IMR-90 (cell line): ENCODE measurements around the gene CNIH2. TPM values are rescaled to one million over a fixed set of nuclear protein-coding genes. Genes with fewer than 3 reads are reported as not detected.

ENCODE experiments used
- ATAC-seq: fragments of 200-7000 bp; cut with Tn5 transposase; 2 replicates; pipeline ENCODE4 v1.9.1; 2020; ENCODE audit warnings: low read depth, mild to moderate bottlenecking, moderate library complexity
- BruUV-seq: library from RNA; stranded (reverse); fragments of 400-500 nt; replicated peaks from 2 replicates; lab custom pipeline; 2021; lab: Mats Ljungman, UMichigan
- CTCF ChIA-PET: fragments of 300-600 bp; formaldehyde crosslinking; extraction: SDS; loops from one replicate; lab custom pipeline; 2021; ENCODE audit warnings: antibody characterized with exemption; lab: Yijun Ruan, JAX
- POLR2A ChIA-PET: fragments of 300-600 bp; sonication (Branson Sonifier 250); formaldehyde crosslinking; loops from one replicate; lab custom pipeline; 2022; ENCODE audit warnings: antibody characterized with exemption; ENCODE audit not compliant: unreplicated experiment; lab: Charles Lee
- DNase-seq: peaks from one replicate; pipeline ENCODE4 v3.0.0; 2013
- H2AFZ ChIP-seq: replicated peaks from 2 replicates; pipeline ENCODE3; 2013; ENCODE audit warnings: low read length, mild to moderate bottlenecking; ENCODE audit not compliant: poor library complexity
- H2AK5ac ChIP-seq: 2 replicates; pipeline ENCODE4 v1.6.1; 2013; ENCODE audit warnings: low read depth, low read length, inconsistent platforms
- H2AK9ac ChIP-seq: replicated peaks from 2 replicates; pipeline ENCODE3; 2013; ENCODE audit warnings: mild to moderate bottlenecking, low read depth, low read length, moderate library complexity; ENCODE audit not compliant: poor library complexity
- H2BK120ac ChIP-seq: 2 replicates; pipeline ENCODE4 v1.6.1; 2013; ENCODE audit warnings: low read depth, low read length, inconsistent platforms
- H2BK15ac ChIP-seq: 3 replicates; pipeline ENCODE4 v1.6.1; 2013; ENCODE audit warnings: low read depth, low read length, inconsistent platforms
- H2BK20ac ChIP-seq: 2 replicates; pipeline ENCODE4 v1.6.1; 2013; ENCODE audit warnings: low read depth, mild to moderate bottlenecking, inconsistent platforms, low read length, moderate library complexity
- H2BK5ac ChIP-seq: 2 replicates; pipeline ENCODE4 v1.6.1; 2013; ENCODE audit warnings: mild to moderate bottlenecking, low read depth, low read length, inconsistent platforms; ENCODE audit not compliant: poor library complexity, severe bottlenecking
- H3K14ac ChIP-seq: replicated peaks from 2 replicates; pipeline ENCODE4 v1.6.1; 2013; ENCODE audit warnings: low read depth, low read length, inconsistent platforms
- H3K18ac ChIP-seq: 2 replicates; pipeline ENCODE4 v1.6.1; 2013; ENCODE audit warnings: low read depth, low read length, control low read depth
- H3K23ac ChIP-seq: 2 replicates; pipeline ENCODE4 v1.6.1; 2013; ENCODE audit warnings: low read depth, low read length, inconsistent platforms
- H3K27ac ChIP-seq: 2 replicates; pipeline ENCODE4 v1.5.1; 2013; ENCODE audit warnings: mild to moderate bottlenecking, control low read depth, low read length; ENCODE audit not compliant: insufficient read depth
- H3K27me3 ChIP-seq: 2 replicates; pipeline ENCODE4 v1.6.1; 2013; ENCODE audit warnings: low read length; ENCODE audit not compliant: control insufficient read depth, insufficient read depth
- H3K36me3 ChIP-seq: 2 replicates; pipeline ENCODE4 v1.6.1; 2013; ENCODE audit warnings: low read length, mixed read lengths; ENCODE audit not compliant: control insufficient read depth, insufficient read depth
- H3K4ac ChIP-seq: 2 replicates; pipeline ENCODE4 v1.6.1; 2013; ENCODE audit warnings: low read depth, low read length, inconsistent platforms
- H3K4me1 ChIP-seq: 2 replicates; pipeline ENCODE4 v1.6.1; 2013; ENCODE audit warnings: low read length, mixed read lengths; ENCODE audit not compliant: control insufficient read depth, insufficient read depth
- H3K4me2 ChIP-seq: 2 replicates; pipeline ENCODE4 v1.6.1; 2013; ENCODE audit warnings: low read depth, mild to moderate bottlenecking, control low read depth, low read length, moderate library complexity
- H3K4me3 ChIP-seq: 2 replicates; pipeline ENCODE4 v1.5.1; 2013; ENCODE audit warnings: low read depth, mild to moderate bottlenecking, control low read depth, low read length, moderate library complexity; ENCODE audit not compliant: insufficient read depth
- H3K56ac ChIP-seq: 2 replicates; pipeline ENCODE4 v1.6.1; 2013; ENCODE audit warnings: low read length, inconsistent platforms; ENCODE audit not compliant: insufficient read depth; ENCODE audit errors: extremely low read depth
- H3K79me1 ChIP-seq, 2 experiments: 2 replicates each; pipeline ENCODE4 v1.6.1; 2013; ENCODE audit warnings: low read length in 2 of 2, inconsistent platforms in 1 of 2, low read depth in 1 of 2
- H3K9ac ChIP-seq: 2 replicates; pipeline ENCODE4 v1.6.1; 2013; ENCODE audit warnings: low read depth, low read length, control low read depth
- H3K9me1 ChIP-seq: 2 replicates; pipeline ENCODE4 v1.6.1; 2013; ENCODE audit warnings: low read length, inconsistent platforms; ENCODE audit not compliant: insufficient read depth
- H3K9me3 ChIP-seq: 2 replicates; pipeline ENCODE4 v1.6.1; 2013; ENCODE audit warnings: low read length; ENCODE audit not compliant: control insufficient read depth, insufficient read depth
- H4K20me1 ChIP-seq: 2 replicates; pipeline ENCODE4 v1.6.1; 2013; ENCODE audit warnings: low read length, inconsistent platforms; ENCODE audit not compliant: insufficient read depth
- H4K5ac ChIP-seq: 2 replicates; pipeline ENCODE4 v1.6.1; 2013; ENCODE audit warnings: mild to moderate bottlenecking, low read depth, low read length, control low read depth
- H4K8ac ChIP-seq, 2 experiments: 2 replicates each; pipeline ENCODE4 v1.6.1; 2013; ENCODE audit warnings: low read depth in 2 of 2, low read length in 2 of 2, control low read depth in 1 of 2, inconsistent platforms in 1 of 2
- H4K91ac ChIP-seq: 2 replicates; pipeline ENCODE4 v1.6.1; 2013; ENCODE audit warnings: low read depth, low read length, inconsistent platforms; ENCODE audit not compliant: insufficient read depth
- MAFK ChIP-seq: IDR thresholded peaks from 2 replicates; pipeline ENCODE4 v1.6.1; 2012; ENCODE audit warnings: low read depth, low read length, improper control_type of control experiment
- RCOR1 ChIP-seq: IDR thresholded peaks from 2 replicates; pipeline ENCODE4 v1.6.1; 2012; ENCODE audit warnings: mild to moderate bottlenecking, low read length, improper control_type of control experiment; ENCODE audit not compliant: insufficient replicate concordance
- SMC3 ChIP-seq: fragments of 150-350 bp; IDR thresholded peaks from 2 replicates; pipeline ENCODE4 v1.6.1; 2016; ENCODE audit warnings: low read depth, mild to moderate bottlenecking, antibody characterized with exemption, low read length, moderate library complexity
- WGBS, 2 experiments: methylation state at CpG; one replicate each; pipeline versions ENCODE4 v1.1.5 to v1.1.7; 2013; ENCODE audit warnings: missing lambda C conversion rate in 2 of 2; ENCODE audit not compliant: insufficient read length in 1 of 2; ENCODE audit errors: extremely low coverage in 2 of 2; 5-methylcytosine and 5-hydroxymethylcytosine counted together
- dilution Hi-C: fragments of 300-500 bp; cut with HindIII; formaldehyde crosslinking; loops from one replicate; pipeline ENCODE4 v1.14.3; 2018; ENCODE audit warnings: low sequenced_read_pairs; ENCODE audit not compliant: unreplicated experiment
- in situ Hi-C: fragments of 300-500 bp; cut with MboI; formaldehyde crosslinking; loops from 3 replicates; pipeline ENCODE4 v1.14.3; 2019; ENCODE audit warnings: low sequenced_read_pairs, inconsistent platforms, mixed read lengths
- intact Hi-C: fragments of 100-400 bp; cut with micrococcal nuclease; formaldehyde crosslinking; loops from 2 replicates; pipeline ENCODE4 v1.10.0; 2022
- polyA plus RNA-seq, 3 experiments: library from polyadenylated mRNA; depleted of rRNA; stranded (reverse); fragments of >200 nt; gene quantifications; 2 replicates each; pipeline ENCODE4 v1.2.3, GENCODE V29; 2012; ENCODE audit warnings: low replicate concordance in 1 of 3
- total RNA-seq: library from RNA; depleted of rRNA; stranded (reverse); fragments of >200 nt; gene quantifications from 2 replicates; pipeline ENCODE4 v1.2.3, GENCODE V29; 2012

The CNIH2 gene
- total and polyA plus RNA-seq, 2 of the 4 experiments (the other 2 are of a cell fraction), result 0.54 to 3.4 TPM

DNA sequence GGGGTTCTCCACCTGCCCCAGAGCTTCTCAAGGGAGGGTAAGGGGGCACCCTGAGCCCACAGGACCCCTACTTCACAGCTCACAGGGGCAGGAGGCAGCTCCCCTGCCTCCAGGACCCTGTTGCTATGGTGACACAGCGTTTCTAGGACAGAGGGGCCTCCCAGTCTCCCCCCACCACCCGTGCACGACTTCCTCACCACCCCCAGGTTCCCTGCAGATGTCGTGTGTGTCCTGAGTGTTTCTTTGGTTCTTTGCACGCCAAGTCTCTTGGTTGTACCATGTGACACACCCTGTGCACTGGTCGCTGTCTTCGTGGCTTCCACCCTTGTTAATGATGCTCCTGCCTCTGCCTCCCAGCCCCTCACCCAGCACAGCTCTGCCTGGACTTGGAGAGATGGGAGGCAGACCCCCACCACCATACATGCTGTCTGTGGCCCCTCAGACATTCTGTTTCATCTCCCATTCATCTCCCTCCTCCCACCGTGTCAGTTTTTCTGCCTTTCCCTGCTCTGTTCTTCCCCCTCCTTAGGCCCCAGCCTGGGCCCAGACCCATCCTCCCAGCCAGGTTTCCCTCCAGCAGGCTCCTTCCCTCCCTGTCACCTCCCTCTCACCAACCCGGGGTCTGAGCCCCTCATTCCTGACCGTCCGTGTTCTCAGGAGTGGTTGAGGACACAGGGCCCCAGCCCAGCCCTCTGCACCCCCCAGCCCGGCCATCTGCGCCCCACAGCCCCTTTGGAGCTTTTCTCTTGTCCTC, 34.0 kb upstream of the CNIH2 start:
- Histone ChIP-seq H3K4me1 (no peaks in the 10 kb centered on the region), H4K8ac (no peak overlapping the region), H2AK5ac (no peak overlapping the region), H3K9me1 (no peaks in the 10 kb centered on the region), H2BK120ac (no peak overlapping the region), H3K4me3 (no peak overlapping the region), H3K14ac (no peak overlapping the region), H4K91ac (no peak overlapping the region), H2BK5ac (no peak overlapping the region), H3K18ac (no peak overlapping the region), H3K36me3 (peaks cover 45% of the 10 kb centered on the region), H3K4me2 (no peak overlapping the region), H3K23ac (no peak overlapping the region), H3K27ac (no peak overlapping the region), H4K20me1 (no peaks in the 10 kb centered on the region), H3K27me3 (no peaks in the 10 kb centered on the region), H4K5ac (no peak overlapping the region), H2AFZ (no peak overlapping the region), H3K4ac (no peak overlapping the region), H3K9me3 (no peaks in the 10 kb centered on the region), H3K79me1 (no peaks in the 10 kb centered on the region; a peak in 1 of 4 replicates), H3K56ac (no peak overlapping the region), H2BK15ac (no peak overlapping the region), H3K9ac (no peak overlapping the region), H2AK9ac (peak overlapping the region; percentile 22), H2BK20ac (no peak overlapping the region)
- dilution Hi-C loops (no loop called here), intact Hi-C loops (no loop called here), in situ Hi-C loops (no loop called here)
- ATAC-seq, result no peak
- BruUV-seq, result TSS peak; percentile 54
- ChIA-PET POLR2A (no interaction called here), CTCF (interaction anchor here (0.6 kb wide), 1 partner anchor 36 kb away, joined by 3 read pairs; no protein-coding TSS in a partner anchor)
- 72% methylated on average over 9 of the region's 13 CpGs; no CpG with 5 or more reads in 1 of the 2 experiments for WGBS, 2 experiments
- TF ChIP-seq SMC3 (no peak), MAFK (no peak), RCOR1 (no peak)
- DNase-seq, result no peak
